Endodermal cell (in vitro differentiated cells): Measurements from ENCODE around the gene SLX1A. TPM values are rescaled to one million over a fixed set of nuclear protein-coding genes. Genes with fewer than 3 reads are reported as not detected.

Experiments
- DNase-seq: peaks from one replicate; pipeline ENCODE4 v3.0.0-alpha.2; 2017
- H3K27ac ChIP-seq: 2 replicates; pipeline ENCODE4 v1.5.1; 2013; ENCODE audit warnings: mild to moderate bottlenecking, low read depth, low read length, moderate library complexity
- H3K27me3 ChIP-seq: 2 replicates; pipeline ENCODE4 v1.6.1; 2013; ENCODE audit warnings: mild to moderate bottlenecking, low read length, moderate library complexity; ENCODE audit not compliant: insufficient read depth, control insufficient read depth, poor library complexity, severe bottlenecking
- H3K36me3 ChIP-seq: 2 replicates; pipeline ENCODE4 v1.7.0; 2013; ENCODE audit warnings: mild to moderate bottlenecking, low read length, moderate library complexity; ENCODE audit not compliant: control insufficient read depth, insufficient read depth
- H3K4me1 ChIP-seq: one replicate; pipeline ENCODE4 v1.7.0; 2013; ENCODE audit warnings: low read length; ENCODE audit not compliant: control insufficient read depth, insufficient read depth
- H3K4me3 ChIP-seq: 2 replicates; pipeline ENCODE4 v1.5.1; 2013; ENCODE audit warnings: mild to moderate bottlenecking, low read length, moderate library complexity
- H3K9ac ChIP-seq: 2 replicates; pipeline ENCODE4 v1.6.1; 2013; ENCODE audit warnings: mild to moderate bottlenecking, low read length, moderate library complexity; ENCODE audit not compliant: poor library complexity, severe bottlenecking; ENCODE audit errors: extremely low read depth
- H3K9me3 ChIP-seq: 2 replicates; pipeline ENCODE4 v1.6.1; 2013; ENCODE audit warnings: mild to moderate bottlenecking, low read length, moderate library complexity; ENCODE audit not compliant: control insufficient read depth
- H3K27ac Mint-ChIP-seq: 2 replicates; pipeline ENCODE4 v1.8.0; 2020; ENCODE audit warnings: mixed read lengths
- H3K27me3 Mint-ChIP-seq: 2 replicates; pipeline ENCODE4 v1.8.0; 2021; ENCODE audit warnings: mild to moderate bottlenecking, mixed read lengths; ENCODE audit not compliant: insufficient read depth
- H3K36me3 Mint-ChIP-seq: 2 replicates; pipeline ENCODE4 v1.8.0; 2020; ENCODE audit warnings: low read depth, mixed read lengths
- H3K4me1 Mint-ChIP-seq: 2 replicates; pipeline ENCODE4 v1.8.0; 2020; ENCODE audit warnings: mixed read lengths
- H3K4me3 Mint-ChIP-seq: 2 replicates; pipeline ENCODE4 v1.8.0; 2020; ENCODE audit warnings: mild to moderate bottlenecking, moderate library complexity, mixed read lengths
- H3K9me3 Mint-ChIP-seq: 2 replicates; pipeline ENCODE4 v1.8.0; 2020; ENCODE audit warnings: mild to moderate bottlenecking, mixed read lengths
- WGBS, 2 experiments: methylation state at CpG; one replicate each; pipeline versions ENCODE4 v1.1.5 to v1.1.7; 2013; ENCODE audit warnings: missing lambda C conversion rate in 2 of 2, mixed read lengths in 1 of 2; ENCODE audit not compliant: insufficient coverage in 1 of 2, insufficient read length in 1 of 2; 5-methylcytosine and 5-hydroxymethylcytosine counted together
- total RNA-seq, 2 donors: library from RNA; stranded (reverse); fragmentation: NEBNext Ultra II Directional in 1 of 2; extraction: Animal tissue kit (Norgen Biotek cat#: 25700) in 1 of 2; gene quantifications; 2 replicates in 1 of 2; 3 replicates in 1 of 2; pipeline ENCODE4 v1.2.1, GENCODE V29; 2021
- TF ChIP-seq, protein P1 (sequence below): fragments of 200-600 bp; sonication (generic); conservative IDR thresholded peaks from 2 replicates; pipeline ENCODE4 v1.5.0; 2021; ENCODE audit warnings: antibody characterized with exemption, mild to moderate bottlenecking

The SLX1A gene
- total RNA-seq, 2 donors from 2014 or later, result 37.7 to 48.8 TPM

DNA sequence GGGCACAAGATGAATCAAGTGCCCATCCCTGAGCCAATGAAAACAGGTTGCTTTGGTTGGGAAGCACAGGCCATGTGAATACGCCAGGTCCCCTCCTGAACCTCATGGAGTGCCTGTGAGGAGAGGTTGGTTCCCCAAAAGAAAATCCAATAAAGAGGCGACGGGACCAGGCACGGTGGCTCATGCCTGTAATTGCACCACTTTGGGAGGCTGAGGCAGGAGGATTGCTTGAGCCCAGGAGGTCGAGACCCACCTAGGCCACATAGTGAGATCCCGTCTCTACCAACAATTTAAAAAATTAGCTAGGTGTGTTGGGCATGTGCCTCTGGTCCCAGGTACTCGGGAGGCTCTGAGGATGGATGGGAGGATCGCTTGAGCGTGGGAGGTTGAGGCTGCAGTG is 13.7 kb upstream of the SLX1A start:
- no peak for DNase-seq
- Histone ChIP-seq H3K9ac (no peak overlapping the region), H3K4me1 (peaks cover 2% of the 10 kb centered on the region), H3K27ac (no peak overlapping the region), H3K27me3 (peaks cover 17% of the 10 kb centered on the region), H3K9me3 (no peaks in the 10 kb centered on the region), H3K36me3 (no peaks in the 10 kb centered on the region), H3K4me3 (no peak overlapping the region)
- H3K36me3 Mint-ChIP-seq, result no peaks in the 10 kb centered on the region
- no peaks in the 10 kb centered on the region for H3K9me3 Mint-ChIP-seq
- H3K27ac Mint-ChIP-seq, result no peak overlapping the region
- H3K4me3 Mint-ChIP-seq, result no peak overlapping the region
- H3K4me1 Mint-ChIP-seq, result no peaks in the 10 kb centered on the region
- TF ChIP-seq, protein P1, sequence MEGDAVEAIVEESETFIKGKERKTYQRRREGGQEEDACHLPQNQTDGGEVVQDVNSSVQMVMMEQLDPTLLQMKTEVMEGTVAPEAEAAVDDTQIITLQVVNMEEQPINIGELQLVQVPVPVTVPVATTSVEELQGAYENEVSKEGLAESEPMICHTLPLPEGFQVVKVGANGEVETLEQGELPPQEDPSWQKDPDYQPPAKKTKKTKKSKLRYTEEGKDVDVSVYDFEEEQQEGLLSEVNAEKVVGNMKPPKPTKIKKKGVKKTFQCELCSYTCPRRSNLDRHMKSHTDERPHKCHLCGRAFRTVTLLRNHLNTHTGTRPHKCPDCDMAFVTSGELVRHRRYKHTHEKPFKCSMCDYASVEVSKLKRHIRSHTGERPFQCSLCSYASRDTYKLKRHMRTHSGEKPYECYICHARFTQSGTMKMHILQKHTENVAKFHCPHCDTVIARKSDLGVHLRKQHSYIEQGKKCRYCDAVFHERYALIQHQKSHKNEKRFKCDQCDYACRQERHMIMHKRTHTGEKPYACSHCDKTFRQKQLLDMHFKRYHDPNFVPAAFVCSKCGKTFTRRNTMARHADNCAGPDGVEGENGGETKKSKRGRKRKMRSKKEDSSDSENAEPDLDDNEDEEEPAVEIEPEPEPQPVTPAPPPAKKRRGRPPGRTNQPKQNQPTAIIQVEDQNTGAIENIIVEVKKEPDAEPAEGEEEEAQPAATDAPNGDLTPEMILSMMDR, result no peak
- peaks cover 41% of the 10 kb centered on the region for H3K27me3 Mint-ChIP-seq
- 90 to 92% methylated on average over 7 to 9 of the region's 9 CpGs for WGBS, 2 experiments

DNA sequence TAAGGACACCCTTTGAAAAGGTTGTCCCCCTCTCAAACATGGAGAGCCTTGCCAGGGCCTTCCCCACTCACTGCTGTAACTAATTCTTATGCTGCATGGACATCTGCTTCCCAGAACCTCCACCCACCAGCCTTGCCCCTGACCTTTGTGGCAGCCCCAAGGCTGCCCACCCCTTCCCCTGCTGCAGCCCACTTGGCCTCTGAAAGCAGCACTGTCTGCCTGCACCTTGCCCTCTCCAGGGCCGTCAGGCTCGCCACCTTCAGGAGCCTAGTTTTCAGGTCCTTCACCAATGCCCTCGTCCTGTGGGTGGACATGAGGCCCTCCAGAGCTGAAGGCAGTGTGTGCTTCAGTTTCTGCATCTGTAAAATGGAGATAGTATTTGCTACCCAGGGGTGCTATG is 12.9 kb upstream of the SLX1A start:
- peaks cover 17% of the 10 kb centered on the region for H3K27me3 ChIP-seq
- H3K4me1 ChIP-seq, result peaks cover 2% of the 10 kb centered on the region
- no peak overlapping the region for H3K9ac ChIP-seq
- no peaks in the 10 kb centered on the region for H3K9me3 Mint-ChIP-seq
- H3K9me3 ChIP-seq, result no peaks in the 10 kb centered on the region
- no peaks in the 10 kb centered on the region for H3K36me3 Mint-ChIP-seq
- 89% methylated on average over 3 of the region's 3 CpGs; no CpG with 5 or more reads in 1 of the 2 experiments for WGBS, 2 experiments
- H3K27ac Mint-ChIP-seq, result no peak overlapping the region
- TF ChIP-seq, protein P1, result no peak
- H3K36me3 ChIP-seq, result no peaks in the 10 kb centered on the region
- no peak overlapping the region for H3K27ac ChIP-seq
- peaks cover 43% of the 10 kb centered on the region for H3K27me3 Mint-ChIP-seq
- H3K4me1 Mint-ChIP-seq, result no peaks in the 10 kb centered on the region
- H3K4me3 ChIP-seq, result no peak overlapping the region
- H3K4me3 Mint-ChIP-seq, result no peak overlapping the region
- no peak for DNase-seq

DNA sequence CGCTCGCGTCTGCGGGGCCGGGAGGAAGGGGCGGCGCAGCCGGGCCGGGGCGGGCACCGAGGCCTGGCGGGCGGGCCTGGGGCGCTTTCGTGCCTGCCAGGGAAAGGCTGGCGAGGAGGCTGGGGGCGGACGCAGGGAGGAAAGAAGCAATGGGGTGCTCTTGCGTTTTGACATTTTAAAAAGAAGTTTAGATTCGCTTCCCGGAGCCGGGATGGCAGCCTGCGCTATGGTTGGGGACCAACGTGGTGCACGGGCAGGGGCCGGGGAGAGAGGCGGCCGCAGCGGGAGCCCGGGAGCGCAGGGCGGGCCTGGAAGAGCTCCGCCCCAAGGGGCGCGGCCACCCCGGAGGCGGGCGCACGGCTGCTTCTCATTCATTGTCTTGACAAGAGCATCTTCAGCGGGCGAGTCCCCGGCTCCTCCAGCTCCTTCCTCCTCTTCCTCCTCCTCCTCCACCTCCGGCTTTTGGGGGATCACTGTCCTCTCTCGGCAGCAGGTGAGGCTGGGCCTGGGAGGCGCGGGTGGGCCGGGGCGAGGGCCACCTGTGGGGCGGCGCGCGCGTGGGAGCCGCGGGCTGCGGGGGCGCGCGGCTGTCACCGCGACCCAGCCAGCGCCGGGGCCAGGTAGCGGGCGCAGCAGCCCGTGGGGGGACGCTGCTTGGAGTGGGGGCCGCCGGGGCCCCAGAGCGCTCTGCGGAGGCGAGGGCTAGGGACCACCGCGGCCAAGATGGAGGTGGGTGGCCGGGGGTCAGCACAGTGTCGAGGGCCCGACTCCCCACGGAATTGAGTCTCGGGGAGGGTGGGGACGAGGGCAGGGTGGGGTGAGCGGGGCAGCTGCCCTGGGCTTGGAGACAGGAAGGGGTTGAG is 10.2 kb upstream of the SLX1A start, which contains the start of gene CORO1A:
Gene CORO1A (plus strand): TSS at position 370 of the 863 bp plus-strand sequence. CDS start 1,608 bp downstream, outside the sequence.
- peak; percentile 94 for DNase-seq
- peaks cover 17% of the 10 kb centered on the region for H3K27me3 ChIP-seq
- no peak within 1 kb of the TSS for H3K9ac ChIP-seq
- Mint-ChIP-seq H3K27me3 (peaks cover 43% of the 10 kb centered on the region), H3K27ac (peak within 1 kb of the TSS; percentile 52), H3K36me3 (no peaks in the 10 kb centered on the region), H3K4me3 (peak within 1 kb of the TSS; percentile 64), H3K4me1 (peaks cover 2% of the 10 kb centered on the region), H3K9me3 (no peaks in the 10 kb centered on the region)
- no peak within 1 kb of the TSS for H3K27ac ChIP-seq
- TF ChIP-seq, protein P1, result no peak
- peaks cover 2% of the 10 kb centered on the region for H3K4me1 ChIP-seq
- H3K9me3 ChIP-seq, result no peaks in the 10 kb centered on the region
- H3K36me3 ChIP-seq, result no peaks in the 10 kb centered on the region
- H3K4me3 ChIP-seq, result peak within 1 kb of the TSS; percentile 68
- 5 to 10% methylated on average over 11 to 81 of the region's 81 CpGs for WGBS, 2 experiments
